Activated naive CD8-positive, alpha-beta T cell (primary cell): Measurements from ENCODE around the gene MBP.

Experiments used
- H3K27ac Mint-ChIP-seq: one replicate; pipeline ENCODE4 v1.8.0; 2021; ENCODE audit warnings: mixed read lengths
- H3K27me3 Mint-ChIP-seq: one replicate; pipeline ENCODE4 v1.8.0; 2021; ENCODE audit warnings: mixed read lengths
- H3K36me3 Mint-ChIP-seq: one replicate; pipeline ENCODE4 v1.8.0; 2021; ENCODE audit warnings: mixed read lengths
- H3K4me1 Mint-ChIP-seq: one replicate; pipeline ENCODE4 v1.8.0; 2021; ENCODE audit warnings: low read depth, mixed read lengths
- H3K4me3 Mint-ChIP-seq: one replicate; pipeline ENCODE4 v1.8.0; 2021; ENCODE audit warnings: mild to moderate bottlenecking, mixed read lengths
- H3K9me3 Mint-ChIP-seq: one replicate; pipeline ENCODE4 v1.8.0; 2021; ENCODE audit warnings: low read depth, mixed read lengths

The MBP gene

GRCh38 chr18:77161383-77161782 is 28.8 kb upstream of the MBP start:
- no peak overlapping the region for H3K4me3 Mint-ChIP-seq
- peaks cover 6% of the 10 kb centered on the region for H3K4me1 Mint-ChIP-seq
- H3K27ac Mint-ChIP-seq, result no peak overlapping the region
- no peaks in the 10 kb centered on the region for H3K36me3 Mint-ChIP-seq
- peaks cover 2% of the 10 kb centered on the region for H3K27me3 Mint-ChIP-seq
- no peaks in the 10 kb centered on the region for H3K9me3 Mint-ChIP-seq

- no peak overlapping the region for H3K4me3 Mint-ChIP-seq
- no peak overlapping the region for H3K27ac Mint-ChIP-seq
- peaks cover 6% of the 10 kb centered on the region for H3K4me1 Mint-ChIP-seq
- peaks cover 2% of the 10 kb centered on the region for H3K27me3 Mint-ChIP-seq
- no peaks in the 10 kb centered on the region for H3K9me3 Mint-ChIP-seq
- H3K36me3 Mint-ChIP-seq, result no peaks in the 10 kb centered on the region
Observed at GRCh38 chr18:77160515-77160914, 27.9 kb upstream of the MBP start.

GRCh38 chr18:77157312-77157711 is 24.7 kb upstream of the MBP start:
- H3K9me3 Mint-ChIP-seq, result no peaks in the 10 kb centered on the region
- H3K27ac Mint-ChIP-seq, result no peak overlapping the region
- peaks cover 6% of the 10 kb centered on the region for H3K4me1 Mint-ChIP-seq
- no peaks in the 10 kb centered on the region for H3K36me3 Mint-ChIP-seq
- no peaks in the 10 kb centered on the region for H3K27me3 Mint-ChIP-seq
- no peak overlapping the region for H3K4me3 Mint-ChIP-seq

GRCh38 chr18:77155031-77155430 is 22.4 kb upstream of the MBP start:
- Mint-ChIP-seq H3K27me3 (no peaks in the 10 kb centered on the region), H3K4me3 (no peak overlapping the region), H3K27ac (no peak overlapping the region), H3K4me1 (peaks cover 10% of the 10 kb centered on the region), H3K9me3 (no peaks in the 10 kb centered on the region), H3K36me3 (no peaks in the 10 kb centered on the region)

GRCh38 chr18:77153404-77153803 is 20.8 kb upstream of the MBP start:
- no peak overlapping the region for H3K4me3 Mint-ChIP-seq
- H3K36me3 Mint-ChIP-seq, result no peaks in the 10 kb centered on the region
- no peaks in the 10 kb centered on the region for H3K27me3 Mint-ChIP-seq
- no peaks in the 10 kb centered on the region for H3K9me3 Mint-ChIP-seq
- no peak overlapping the region for H3K27ac Mint-ChIP-seq
- H3K4me1 Mint-ChIP-seq, result peaks cover 14% of the 10 kb centered on the region

GRCh38 chr18:77151772-77152520 is 19.4 kb upstream of the MBP start:
- H3K4me1 Mint-ChIP-seq, result peaks cover 27% of the 10 kb centered on the region
- no peaks in the 10 kb centered on the region for H3K36me3 Mint-ChIP-seq
- no peak overlapping the region for H3K4me3 Mint-ChIP-seq
- H3K27ac Mint-ChIP-seq, result no peak overlapping the region
- no peaks in the 10 kb centered on the region for H3K9me3 Mint-ChIP-seq
- H3K27me3 Mint-ChIP-seq, result no peaks in the 10 kb centered on the region

- Mint-ChIP-seq H3K4me3 (no peak overlapping the region), H3K9me3 (no peaks in the 10 kb centered on the region), H3K27ac (peak overlapping the region; percentile 7), H3K27me3 (no peaks in the 10 kb centered on the region), H3K36me3 (no peaks in the 10 kb centered on the region), H3K4me1 (peaks cover 34% of the 10 kb centered on the region)
Observed at GRCh38 chr18:77151033-77151771, 18.6 kb upstream of the MBP start.

- Mint-ChIP-seq H3K36me3 (no peaks in the 10 kb centered on the region), H3K4me1 (peaks cover 36% of the 10 kb centered on the region), H3K9me3 (no peaks in the 10 kb centered on the region), H3K4me3 (no peak overlapping the region), H3K27ac (no peak overlapping the region), H3K27me3 (no peaks in the 10 kb centered on the region)
Observed at GRCh38 chr18:77150588-77150987, 18.0 kb upstream of the MBP start.

GRCh38 chr18:77148289-77148688 is 15.7 kb upstream of the MBP start:
- H3K4me1 Mint-ChIP-seq, result peaks cover 43% of the 10 kb centered on the region
- peaks cover 3% of the 10 kb centered on the region for H3K36me3 Mint-ChIP-seq
- H3K4me3 Mint-ChIP-seq, result no peak overlapping the region
- no peaks in the 10 kb centered on the region for H3K27me3 Mint-ChIP-seq
- no peaks in the 10 kb centered on the region for H3K9me3 Mint-ChIP-seq
- peak overlapping the region; percentile 79 for H3K27ac Mint-ChIP-seq

- Mint-ChIP-seq H3K27ac (peak overlapping the region; percentile 79), H3K4me3 (peak overlapping the region; percentile 55), H3K9me3 (no peaks in the 10 kb centered on the region), H3K4me1 (peaks cover 43% of the 10 kb centered on the region), H3K36me3 (peaks cover 6% of the 10 kb centered on the region), H3K27me3 (no peaks in the 10 kb centered on the region)
Observed at GRCh38 chr18:77147418-77147852, 14.9 kb upstream of the MBP start.

- Mint-ChIP-seq H3K27me3 (no peaks in the 10 kb centered on the region), H3K9me3 (no peaks in the 10 kb centered on the region), H3K27ac (peak overlapping the region; percentile 79), H3K4me1 (peaks cover 44% of the 10 kb centered on the region), H3K36me3 (peaks cover 6% of the 10 kb centered on the region), H3K4me3 (peak overlapping the region; percentile 55)
Observed at GRCh38 chr18:77146249-77147080, 13.9 kb upstream of the MBP start.

- Mint-ChIP-seq H3K27me3 (no peaks in the 10 kb centered on the region), H3K27ac (no peak overlapping the region), H3K4me3 (no peak overlapping the region), H3K36me3 (peaks cover 6% of the 10 kb centered on the region), H3K4me1 (peaks cover 43% of the 10 kb centered on the region), H3K9me3 (no peaks in the 10 kb centered on the region)
Observed at GRCh38 chr18:77145364-77145901, 12.8 kb upstream of the MBP start.

- H3K4me1 Mint-ChIP-seq, result peaks cover 51% of the 10 kb centered on the region
- no peak overlapping the region for H3K27ac Mint-ChIP-seq
- peaks cover 6% of the 10 kb centered on the region for H3K36me3 Mint-ChIP-seq
- no peaks in the 10 kb centered on the region for H3K27me3 Mint-ChIP-seq
- H3K9me3 Mint-ChIP-seq, result no peaks in the 10 kb centered on the region
- H3K4me3 Mint-ChIP-seq, result no peak overlapping the region
Observed at GRCh38 chr18:77144451-77145118, 12.0 kb upstream of the MBP start.

GRCh38 chr18:77144046-77144445 is 11.5 kb upstream of the MBP start:
- Mint-ChIP-seq H3K4me3 (no peak overlapping the region), H3K27ac (no peak overlapping the region), H3K9me3 (no peaks in the 10 kb centered on the region), H3K4me1 (peaks cover 54% of the 10 kb centered on the region), H3K27me3 (no peaks in the 10 kb centered on the region), H3K36me3 (peaks cover 6% of the 10 kb centered on the region)
